Right lobe of liver (tissue), 4 donors: ENCODE results near the gene LIMS1.

Experiments used
- POLR2A ChIP-seq: fragments of 450-650 bp; IDR thresholded peaks from one replicate; pipeline ENCODE4 v1.6.1; 2017; ENCODE audit warnings: antibody characterized with exemption, mild to moderate bottlenecking
- TF ChIP-seq, protein P1 (sequence below), 4 donors: fragments of 200-600 bp in 3 of 4; fragments of 450-650 bp in 1 of 4; IDR thresholded peaks; one replicate each; pipeline versions ENCODE4 v1.5.1 to v1.8.0; 2016 to 2022; ENCODE audit warnings: antibody characterized with exemption in 4 of 4, mild to moderate bottlenecking in 2 of 4
- donor health status: DM: no; HTN: no; CAD: no.
- donor health status: DM: no; HTN: no; CAD: no.
- donor health status: DM: no; HTN: yes; CAD: no.

DNA sequence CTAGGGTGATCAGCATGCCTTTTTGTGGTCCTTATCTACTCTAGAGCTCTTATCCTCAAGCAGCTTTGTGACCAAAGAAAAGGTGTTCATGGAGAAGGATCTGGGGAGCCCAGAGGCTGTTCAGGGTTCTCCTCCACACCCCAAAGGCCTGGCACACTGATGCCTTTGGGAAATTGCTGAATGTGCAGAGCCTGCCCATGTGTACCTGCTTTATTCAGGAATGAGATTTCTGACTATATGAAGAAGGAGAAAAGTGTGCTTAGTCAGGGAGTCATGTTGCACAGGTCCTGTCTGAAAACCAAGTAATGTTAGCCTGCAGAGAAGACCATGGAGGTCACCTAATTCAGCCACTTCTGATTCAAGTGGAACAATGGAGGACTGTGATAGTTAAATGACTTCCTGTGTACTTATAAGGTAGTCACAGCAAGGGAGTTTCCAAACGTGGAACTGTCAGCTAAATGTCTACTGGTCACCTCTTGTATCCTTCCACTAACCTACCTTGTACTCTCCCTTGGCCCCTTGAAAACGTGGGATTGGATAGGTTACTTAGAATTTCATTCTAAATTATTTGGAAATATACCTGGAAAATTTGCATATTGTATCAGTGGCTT is 81.3 kb downstream of the LIMS1 start:
- TF ChIP-seq, protein P1, sequence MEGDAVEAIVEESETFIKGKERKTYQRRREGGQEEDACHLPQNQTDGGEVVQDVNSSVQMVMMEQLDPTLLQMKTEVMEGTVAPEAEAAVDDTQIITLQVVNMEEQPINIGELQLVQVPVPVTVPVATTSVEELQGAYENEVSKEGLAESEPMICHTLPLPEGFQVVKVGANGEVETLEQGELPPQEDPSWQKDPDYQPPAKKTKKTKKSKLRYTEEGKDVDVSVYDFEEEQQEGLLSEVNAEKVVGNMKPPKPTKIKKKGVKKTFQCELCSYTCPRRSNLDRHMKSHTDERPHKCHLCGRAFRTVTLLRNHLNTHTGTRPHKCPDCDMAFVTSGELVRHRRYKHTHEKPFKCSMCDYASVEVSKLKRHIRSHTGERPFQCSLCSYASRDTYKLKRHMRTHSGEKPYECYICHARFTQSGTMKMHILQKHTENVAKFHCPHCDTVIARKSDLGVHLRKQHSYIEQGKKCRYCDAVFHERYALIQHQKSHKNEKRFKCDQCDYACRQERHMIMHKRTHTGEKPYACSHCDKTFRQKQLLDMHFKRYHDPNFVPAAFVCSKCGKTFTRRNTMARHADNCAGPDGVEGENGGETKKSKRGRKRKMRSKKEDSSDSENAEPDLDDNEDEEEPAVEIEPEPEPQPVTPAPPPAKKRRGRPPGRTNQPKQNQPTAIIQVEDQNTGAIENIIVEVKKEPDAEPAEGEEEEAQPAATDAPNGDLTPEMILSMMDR (IDR thresholded peaks at IDR 0.05), result no peak
- no peak for TF ChIP-seq POLR2A
